GM19468 (cell line): ENCODE measurements around the gene ID1.
A peak's percentile ranks its signal among the peaks of the same experiment; 100 is the strongest.

Source experiments
- ATAC-seq: cut with Tn5 transposase; IDR thresholded peaks from one replicate; pipeline ENCODE4 v1.9.1; 2021; ENCODE audit warnings: mild to moderate bottlenecking, moderate library complexity, moderate number of reproducible peaks; ENCODE audit not compliant: unreplicated experiment; ENCODE audit errors: extremely low read depth

ID1 gene, protein sequence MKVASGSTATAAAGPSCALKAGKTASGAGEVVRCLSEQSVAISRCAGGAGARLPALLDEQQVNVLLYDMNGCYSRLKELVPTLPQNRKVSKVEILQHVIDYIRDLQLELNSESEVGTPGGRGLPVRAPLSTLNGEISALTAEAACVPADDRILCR

DNA sequence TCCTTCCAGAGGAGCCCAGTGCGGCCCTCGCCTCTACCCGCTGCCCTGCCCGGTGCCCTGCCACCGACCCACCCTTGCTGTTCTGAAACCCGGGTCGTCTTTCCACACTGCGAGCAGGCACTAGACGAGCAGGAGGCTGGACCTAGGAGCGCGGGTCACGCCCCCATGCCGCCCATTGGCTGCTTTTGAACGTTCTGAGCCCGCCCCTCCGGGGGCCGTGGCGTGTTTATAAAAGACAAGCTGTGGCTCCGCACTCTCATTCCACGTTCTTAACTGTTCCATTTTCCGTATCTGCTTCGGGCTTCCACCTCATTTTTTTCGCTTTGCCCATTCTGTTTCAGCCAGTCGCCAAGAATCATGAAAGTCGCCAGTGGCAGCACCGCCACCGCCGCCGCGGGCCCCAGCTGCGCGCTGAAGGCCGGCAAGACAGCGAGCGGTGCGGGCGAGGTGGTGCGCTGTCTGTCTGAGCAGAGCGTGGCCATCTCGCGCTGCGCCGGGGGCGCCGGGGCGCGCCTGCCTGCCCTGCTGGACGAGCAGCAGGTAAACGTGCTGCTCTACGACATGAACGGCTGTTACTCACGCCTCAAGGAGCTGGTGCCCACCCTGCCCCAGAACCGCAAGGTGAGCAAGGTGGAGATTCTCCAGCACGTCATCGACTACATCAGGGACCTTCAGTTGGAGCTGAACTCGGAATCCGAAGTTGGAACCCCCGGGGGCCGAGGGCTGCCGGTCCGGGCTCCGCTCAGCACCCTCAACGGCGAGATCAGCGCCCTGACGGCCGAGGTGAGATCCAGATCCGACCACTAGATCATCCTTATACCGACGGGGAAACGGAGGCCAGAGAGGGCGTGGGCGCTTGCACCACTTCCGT, at the start of gene ID1:
ID1 (plus strand) TSS at position 259 of the 871 bp plus-strand sequence; CDS start at position 358, 99 bp downstream.
- peak; percentile 87 for ATAC-seq

DNA sequence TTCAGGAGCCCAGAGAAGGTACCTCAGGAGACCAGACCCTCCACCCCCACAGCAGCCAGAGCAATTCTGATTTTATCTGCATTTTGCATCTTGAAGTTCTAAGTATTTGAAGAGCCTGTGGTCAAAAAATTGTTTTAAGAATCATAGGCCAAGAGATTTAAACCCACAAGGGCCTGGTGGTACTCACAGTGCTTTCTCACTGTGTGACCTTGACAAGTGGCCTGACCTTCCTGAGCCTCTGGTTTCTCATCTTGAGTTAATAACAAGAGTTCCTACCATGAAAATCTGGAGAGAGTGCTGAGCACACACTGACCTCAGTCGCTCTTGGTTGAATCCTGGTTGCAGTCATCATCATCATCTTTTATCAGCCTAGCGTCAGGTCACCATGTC, 45.4 kb upstream of the ID1 start:
- ATAC-seq: no peak

DNA sequence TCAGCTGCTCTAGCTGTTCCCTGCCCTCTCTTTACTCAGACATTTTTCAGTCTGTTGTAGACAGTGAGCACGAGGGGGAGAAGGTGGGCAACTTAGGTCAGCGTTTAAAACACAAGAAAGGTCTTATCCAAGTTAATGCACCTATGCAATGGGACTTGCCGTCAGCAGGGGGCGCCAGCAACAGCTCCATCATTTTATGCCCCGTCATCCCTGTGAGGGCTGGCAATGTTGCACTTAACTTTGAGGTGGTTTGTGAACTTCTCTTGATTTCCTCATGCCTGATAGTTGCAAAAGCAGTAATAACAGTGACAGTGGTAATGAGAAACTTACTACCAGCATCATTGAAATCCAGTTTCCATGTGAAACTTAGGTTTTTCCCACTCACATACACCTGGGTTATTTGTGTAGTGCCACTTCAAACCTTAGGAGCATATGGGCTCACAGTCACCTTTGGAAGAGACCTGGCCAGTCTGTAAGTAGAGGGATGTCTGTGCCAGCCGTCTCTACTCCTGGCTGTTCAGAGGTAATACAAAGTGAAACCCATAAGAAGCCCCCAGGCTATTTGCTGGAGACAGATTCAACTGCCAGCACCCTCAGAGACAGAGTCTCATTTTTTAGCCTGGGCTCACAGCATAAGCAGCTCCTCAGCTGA, 44.9 kb upstream of the ID1 start:
- ATAC-seq: no peak

DNA sequence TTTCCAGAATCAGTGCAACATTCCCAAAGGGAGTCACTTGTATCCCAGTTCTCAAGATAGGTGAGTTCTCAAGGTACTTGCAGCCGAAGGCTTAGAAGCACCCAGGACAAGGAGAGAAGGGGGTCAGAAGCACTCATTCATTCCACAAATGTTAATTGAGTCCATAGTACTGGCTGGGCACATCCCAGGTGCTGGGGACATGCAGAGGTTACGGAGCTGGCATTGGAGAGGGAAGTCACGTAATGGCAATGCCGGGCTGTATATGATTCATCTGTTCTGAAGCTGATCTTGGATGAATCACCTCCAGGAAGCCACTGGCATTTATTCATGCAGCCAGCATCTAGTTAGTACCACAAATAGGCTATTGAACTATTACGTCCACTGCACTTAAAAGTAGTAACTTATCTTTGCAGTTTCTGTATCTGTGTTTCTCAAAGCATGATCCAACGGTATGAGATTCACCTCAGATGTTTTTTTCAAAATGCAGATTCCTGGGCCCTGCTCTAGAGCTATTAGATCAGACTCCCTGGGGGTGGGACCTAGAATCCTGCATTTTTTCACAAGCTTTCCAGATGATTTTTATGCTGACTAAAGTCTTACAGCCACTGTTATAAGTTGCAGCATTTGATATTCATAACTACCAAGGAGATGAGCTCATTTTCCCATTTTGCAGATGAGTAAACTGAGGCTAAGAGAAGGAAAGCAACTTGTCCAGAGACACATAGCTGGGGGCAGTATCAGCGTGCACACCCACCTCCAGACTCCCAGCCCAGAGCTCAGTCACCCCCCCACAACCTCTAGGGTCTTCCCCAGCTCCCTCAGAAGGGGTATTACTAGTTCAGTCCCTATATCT, 44.1 kb upstream of the ID1 start:
- no peak for ATAC-seq

DNA sequence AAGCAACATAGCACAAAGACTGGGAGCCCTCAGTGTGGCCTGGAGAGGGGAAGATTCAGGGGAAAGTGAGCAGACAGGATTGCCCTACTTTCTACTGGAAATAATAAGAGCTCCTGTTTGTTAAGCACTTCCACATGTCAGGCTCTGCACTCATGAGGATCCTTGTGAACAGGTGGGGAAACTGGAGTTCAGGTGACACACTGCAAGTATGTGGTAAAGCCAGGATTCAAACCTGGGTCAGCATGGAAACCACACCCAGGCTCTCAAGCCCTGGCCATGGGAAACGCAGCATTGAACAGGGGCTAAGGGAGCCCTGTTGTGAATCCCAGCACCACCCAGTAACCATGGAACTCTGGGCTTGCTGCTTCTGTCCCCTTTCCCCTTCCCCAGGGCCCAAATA, 42.8 kb upstream of the ID1 start:
- ATAC-seq: no peak

DNA sequence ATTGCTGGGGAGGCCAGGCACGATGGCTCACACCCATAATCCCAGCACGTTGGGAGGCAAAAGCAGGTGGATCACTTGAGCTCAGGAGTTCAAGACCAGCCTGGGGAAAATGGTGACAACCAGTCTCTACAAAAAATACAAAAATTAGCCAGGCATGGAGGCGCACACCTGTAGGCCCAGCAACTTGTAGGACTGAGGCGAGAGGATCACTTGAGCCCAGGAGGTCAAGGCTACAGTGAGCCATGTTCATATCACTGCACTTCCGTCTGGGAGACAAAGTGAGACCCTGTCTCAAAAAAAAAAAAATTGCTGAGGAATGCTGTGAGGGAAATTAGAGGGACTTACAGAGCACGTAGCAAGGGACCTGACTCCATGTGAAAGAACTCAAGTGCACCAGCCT, 40.8 kb upstream of the ID1 start:
- ATAC-seq: no peak

DNA sequence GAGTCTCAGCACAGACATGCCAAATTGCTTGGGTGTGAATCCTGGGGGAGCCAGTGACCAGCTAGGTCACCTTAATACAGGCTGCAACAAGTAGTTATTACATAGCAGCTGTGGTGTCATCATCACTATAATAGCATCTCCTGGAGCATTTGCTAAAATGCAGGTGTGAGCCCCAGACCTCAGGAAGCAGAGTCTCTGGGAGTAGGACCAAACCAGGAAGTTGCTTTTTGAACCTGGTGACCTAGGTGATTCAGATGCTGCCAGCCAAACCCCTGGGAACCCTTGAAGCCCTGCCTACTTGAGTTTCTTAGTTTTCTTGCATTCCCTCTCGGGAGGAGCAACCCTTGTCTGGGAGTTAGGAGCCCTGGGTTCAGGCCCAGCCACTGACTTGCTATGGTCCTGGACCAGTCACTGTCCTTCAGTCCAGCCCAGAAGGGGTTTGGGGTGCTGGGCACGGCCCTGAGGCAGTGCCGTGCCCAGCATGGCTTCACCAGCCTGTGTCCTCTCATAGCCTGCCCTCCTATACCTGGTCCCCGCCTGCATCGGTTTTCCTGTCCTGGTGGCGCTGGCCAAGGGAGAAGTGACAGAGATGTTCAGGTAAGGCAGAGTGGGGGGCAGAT, 39.3 kb upstream of the ID1 start:
- ATAC-seq: no peak

DNA sequence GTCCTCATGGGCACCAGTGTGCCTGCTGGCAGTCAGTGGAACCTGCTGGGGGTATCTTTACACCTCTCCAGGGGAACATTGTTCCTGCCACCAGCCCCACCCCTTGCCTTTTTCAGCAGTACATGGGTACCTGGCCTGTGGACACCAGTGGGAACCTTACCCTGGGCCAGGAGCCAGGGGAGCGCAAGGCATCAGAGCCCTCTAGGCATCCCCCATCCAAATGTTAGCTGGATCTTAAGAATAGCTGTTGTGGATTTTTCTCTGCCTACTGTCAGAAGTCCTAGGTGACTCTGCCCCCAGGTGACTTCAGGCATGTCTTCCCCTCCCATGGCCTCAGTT, 38.8 kb upstream of the ID1 start:
- ATAC-seq: no peak

DNA sequence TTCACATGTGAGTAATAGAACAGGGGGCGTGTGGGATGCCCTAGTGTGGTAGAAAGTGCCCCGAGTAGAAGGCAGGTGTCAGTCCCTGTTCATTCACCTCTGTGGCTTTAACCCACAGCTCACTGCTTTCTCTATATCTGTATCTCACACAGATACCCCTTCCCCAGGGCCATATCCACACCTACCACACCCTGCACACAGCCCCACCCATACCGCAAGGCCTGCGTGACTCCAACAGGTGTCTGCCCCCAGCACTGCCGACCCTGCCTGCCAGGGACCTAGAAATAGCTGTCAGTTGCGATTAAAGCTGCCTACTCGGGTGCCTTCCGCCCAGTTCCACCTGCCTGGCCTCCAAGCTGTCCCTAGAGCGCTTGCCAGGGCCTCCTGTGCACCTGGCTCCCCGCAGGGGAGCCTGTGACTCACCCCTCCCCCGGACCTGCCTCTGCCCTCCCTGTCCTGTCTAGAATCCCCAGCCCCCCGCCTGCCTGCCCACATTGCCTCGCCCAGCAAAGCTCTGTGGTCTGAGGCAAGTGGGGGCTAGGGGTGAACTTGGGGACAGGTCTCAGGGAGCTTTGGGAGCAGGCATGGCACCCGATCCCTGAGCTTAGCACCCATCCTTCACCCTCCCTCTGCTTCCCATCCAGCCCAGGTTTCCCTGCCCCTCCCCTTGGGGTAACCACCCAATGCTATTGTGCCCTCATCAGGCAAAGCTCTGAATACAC, 38.3 kb upstream of the ID1 start:
- no peak for ATAC-seq

DNA sequence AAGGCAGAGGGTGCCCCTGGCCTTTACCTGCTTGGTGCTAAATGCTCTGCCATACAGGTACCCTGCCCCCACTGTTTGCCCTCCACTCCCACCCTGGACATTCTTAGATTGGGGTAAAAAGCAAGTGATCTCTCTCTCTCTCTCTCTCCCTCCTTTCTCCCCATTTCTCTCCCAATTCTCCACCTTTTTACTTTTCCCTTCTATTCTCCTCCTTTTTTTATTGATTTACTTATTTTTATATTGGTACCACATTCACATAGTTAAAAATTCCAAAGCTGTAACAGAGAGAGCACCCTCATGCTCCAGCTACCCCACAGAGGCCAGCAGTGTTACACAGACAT, 37.7 kb upstream of the ID1 start:
- no peak for ATAC-seq

DNA sequence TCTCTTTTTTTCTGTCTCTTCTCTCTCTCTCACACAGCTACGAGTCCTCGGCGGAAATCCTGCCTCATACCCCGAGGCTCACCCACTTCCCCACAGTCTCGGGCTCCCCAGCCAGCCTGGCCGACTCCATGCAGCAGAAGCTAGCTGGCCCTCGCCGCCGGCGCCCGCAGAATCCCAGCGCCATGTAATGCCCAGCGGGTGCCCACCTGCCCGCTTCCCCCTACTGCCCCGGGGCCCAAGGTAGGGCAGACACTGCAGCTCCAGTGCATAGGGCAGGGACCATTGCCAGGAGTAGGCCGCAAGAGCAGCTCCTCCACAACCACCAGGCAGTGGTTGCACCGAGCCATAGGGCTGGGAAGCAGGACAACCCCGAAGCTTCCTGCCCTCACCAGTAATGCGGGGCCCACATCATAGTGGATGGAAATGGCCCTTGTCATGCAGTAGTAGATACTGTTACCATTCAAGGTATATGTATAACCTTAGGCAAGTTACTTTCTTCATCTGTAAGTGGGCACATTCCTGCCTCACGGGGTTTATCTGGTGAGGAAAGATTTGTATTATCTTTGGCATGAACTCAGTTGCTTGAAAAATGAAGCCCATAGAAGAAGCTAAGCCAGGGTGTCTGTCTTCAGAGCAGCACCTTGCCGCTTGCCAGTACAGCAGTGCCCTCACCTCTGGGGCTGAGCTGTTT, 36.9 kb upstream of the ID1 start:
- ATAC-seq: no peak

DNA sequence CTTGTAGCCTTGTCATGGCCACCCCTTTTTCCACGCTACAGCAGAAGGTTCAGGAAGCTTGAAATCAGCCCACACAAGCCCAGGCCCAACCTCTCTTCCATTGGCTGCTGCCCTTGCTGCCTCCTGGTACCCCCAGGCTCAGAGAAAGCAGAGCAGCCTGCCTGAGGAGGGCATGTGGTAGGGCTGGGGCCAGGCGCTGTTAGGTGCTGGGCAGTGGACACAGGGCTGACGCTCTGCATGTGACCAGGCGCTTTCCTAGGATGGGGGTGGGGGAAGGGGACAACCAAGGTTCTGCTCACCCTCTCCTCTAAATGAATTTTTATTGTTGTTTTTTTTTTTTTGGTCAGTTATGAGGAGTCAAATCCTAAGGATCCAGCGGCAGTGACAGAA, 36.3 kb upstream of the ID1 start:
- ATAC-seq: no peak

DNA sequence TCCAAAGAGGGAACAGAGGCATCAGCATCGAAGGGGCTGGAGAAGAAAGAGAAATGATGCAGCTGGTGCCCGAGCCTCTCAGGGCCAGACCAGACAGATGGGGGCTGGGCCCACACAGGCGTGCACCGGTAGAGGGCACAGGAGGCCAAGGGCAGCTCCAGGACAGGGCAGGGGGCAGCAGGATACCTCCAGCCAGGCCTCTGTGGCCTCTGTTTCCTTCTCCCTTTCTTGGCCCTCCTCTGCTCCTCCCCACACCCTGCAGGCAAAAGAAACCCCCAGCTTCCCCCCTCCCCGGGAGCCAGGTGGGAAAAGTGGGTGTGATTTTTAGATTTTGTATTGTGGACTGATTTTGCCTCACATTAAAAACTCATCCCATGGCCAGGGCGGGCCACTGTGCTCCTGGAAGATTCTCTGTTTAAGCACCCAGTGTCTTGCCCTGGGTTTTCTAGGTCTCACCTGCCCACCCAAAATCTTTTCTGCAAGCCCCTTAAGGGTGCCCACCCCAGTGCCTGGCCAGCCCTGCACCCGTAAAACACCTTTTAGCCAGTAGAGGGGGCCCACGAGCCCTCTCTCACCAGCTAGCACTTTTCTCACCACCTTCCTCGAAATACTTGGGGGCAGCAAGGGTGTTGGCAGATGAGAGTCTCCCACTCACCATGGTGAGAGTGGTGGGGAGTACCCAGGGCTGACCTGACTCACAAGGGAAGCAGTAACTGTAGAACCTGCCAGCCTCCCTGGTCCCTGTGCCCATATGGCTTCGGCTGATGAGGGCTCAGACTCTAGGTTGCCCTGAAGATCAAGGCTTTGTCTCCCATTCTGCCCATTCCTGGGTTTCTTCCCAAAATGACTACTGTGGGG, 35.7 kb upstream of the ID1 start:
- ATAC-seq: no peak

DNA sequence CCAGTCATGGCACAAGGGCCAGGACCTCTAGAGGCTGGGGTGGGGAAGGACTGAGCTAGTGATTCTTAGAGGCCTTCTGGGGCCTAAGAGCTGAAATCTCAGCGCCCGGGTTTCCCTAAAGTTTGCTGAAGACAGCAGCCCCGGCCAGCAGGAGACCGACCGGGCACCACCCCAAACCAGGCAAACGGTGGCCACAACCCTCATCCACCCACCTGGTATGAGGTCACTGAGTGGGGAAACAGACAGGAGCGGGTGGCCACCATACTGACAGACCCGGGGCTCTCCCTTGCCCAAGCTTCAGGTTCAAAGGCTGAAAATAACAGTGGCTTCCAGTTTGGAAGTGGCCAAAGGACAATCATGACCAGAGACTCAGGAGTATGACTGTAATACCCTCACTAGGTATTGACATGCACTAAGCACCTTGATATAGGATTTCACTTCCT, 35.0 kb upstream of the ID1 start:
- no peak for ATAC-seq

DNA sequence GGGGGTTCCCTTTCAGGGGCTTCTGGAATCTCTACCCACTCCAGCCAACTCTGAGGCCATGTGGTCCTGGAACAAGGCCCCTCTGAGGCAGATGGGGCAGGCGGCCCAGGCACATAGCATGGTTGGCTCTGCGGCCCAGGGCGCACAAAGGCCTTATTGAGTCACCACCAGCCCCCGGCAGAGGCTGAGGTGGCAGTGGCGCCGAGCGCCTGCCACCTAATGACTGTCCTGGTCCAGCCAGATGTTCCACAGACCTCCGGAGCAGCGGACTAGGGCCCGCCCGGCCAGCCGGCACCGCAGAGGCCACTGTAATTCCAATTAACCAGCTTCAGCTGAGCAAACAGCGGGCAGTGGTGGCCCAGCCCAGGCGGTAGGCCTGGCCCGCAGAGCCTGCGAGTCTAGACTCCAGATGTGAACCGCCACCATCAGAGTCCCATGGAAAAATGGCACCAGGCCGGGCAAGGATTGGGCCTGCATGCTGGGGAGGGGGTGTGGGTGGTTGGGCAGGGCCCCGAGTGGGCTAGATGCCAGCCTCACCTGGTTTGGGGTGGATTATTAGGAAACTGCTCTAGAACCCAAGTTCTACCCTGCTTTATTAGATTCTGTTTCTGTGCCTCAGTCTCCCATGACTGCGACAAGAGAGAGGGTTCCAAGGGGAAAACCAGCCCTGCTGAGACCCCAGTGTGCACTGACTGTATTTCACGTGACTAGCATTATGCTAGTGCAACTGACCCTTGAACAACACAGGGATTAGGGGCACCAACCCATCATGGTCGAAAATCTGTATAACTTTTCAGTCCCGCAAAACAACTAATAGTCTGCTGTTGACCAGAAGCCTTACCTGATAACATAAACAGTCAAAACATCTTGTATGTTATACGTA, 34.1 kb upstream of the ID1 start:
- no peak for ATAC-seq

DNA sequence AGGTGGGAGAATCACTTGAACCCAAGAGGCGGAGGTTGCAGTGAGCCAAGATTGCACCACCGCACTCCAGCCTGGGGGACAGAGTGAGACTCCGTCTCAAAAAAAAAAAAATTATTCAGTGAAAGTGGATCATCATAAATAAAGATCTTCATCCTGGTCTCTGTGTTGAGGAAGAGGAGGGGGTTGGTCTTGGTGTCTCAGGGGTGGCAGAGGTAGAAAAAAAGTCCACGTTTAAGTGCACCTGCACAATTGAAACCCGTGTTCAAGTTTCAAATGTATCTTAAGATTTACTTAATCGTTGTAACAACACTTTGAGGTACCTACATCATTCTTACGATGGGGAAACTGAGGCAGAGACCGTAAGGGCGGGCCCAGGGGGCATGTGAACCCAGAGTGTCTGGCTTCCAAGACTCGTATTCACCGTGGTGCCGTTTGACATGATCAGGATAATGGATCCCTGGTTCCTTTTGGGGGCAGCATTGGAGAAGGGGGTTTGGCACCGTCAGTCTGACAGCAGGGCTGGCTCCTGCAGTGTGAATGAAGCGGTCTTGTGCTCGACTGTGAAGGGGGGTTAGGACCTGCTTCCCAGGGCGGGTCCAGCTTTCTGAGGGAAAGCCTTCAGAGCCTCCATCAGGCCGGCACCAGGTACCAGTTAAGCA, 32.9 kb upstream of the ID1 start:
- no peak for ATAC-seq
